Measurements from ENCODE around the gene FKBP2.

The FKBP2 gene

DNA sequence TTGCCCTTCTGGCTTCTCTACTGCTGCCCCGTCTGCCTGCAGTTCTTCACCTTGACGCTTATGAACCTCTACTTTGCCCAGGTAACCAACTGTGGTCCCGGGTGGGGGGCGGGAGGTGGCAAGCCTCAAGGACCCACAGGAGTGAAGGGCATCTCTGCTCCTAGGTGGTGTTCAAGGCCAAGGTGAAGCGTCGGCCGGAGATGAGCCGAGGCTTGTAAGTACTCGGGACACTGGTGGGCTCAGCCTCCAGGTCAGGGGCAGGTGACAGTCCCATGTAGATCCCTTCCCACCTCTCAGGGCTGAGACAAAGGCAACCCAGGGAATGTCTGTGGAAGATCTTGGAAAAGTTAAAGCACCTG lies 45.9 kb downstream of the FKBP2 start:
- no peak for DNase-seq

DNA sequence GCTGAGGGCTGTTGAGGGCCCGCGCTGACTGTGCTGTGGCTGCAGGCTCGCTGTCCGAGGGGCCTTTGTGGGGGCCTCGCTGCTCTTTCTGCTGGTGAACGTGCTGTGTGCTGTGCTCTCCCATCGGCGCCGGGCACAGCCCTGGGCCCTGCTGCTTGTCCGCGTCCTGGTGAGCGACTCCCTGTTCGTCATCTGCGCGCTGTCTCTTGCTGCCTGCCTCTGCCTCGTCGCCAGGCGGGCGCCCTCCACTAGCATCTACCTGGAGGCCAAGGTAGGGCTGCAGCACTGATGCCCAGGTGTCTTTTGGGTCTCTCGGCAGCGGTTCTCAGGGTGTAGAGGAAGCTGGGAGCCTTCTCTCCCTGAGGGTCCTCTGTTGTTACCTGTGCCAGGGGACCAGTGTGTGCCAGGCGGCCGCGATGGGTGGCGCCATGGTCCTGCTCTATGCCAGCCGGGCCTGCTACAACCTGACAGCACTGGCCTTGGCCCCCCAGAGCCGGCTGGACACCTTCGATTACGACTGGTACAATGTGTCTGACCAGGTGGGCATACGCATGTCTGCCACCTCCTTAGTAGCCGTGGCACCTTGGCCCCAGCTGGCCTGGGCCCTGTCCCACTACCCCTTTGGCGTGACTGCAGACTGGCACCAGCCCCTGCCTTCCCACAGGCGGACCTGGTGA lies 46.9 kb downstream of the FKBP2 start:
- DNase-seq: no peak

- no peak for DNase-seq
Observed at GRCh38 chr11:64288353-64288750, 47.5 kb downstream of the FKBP2 start.

DNA sequence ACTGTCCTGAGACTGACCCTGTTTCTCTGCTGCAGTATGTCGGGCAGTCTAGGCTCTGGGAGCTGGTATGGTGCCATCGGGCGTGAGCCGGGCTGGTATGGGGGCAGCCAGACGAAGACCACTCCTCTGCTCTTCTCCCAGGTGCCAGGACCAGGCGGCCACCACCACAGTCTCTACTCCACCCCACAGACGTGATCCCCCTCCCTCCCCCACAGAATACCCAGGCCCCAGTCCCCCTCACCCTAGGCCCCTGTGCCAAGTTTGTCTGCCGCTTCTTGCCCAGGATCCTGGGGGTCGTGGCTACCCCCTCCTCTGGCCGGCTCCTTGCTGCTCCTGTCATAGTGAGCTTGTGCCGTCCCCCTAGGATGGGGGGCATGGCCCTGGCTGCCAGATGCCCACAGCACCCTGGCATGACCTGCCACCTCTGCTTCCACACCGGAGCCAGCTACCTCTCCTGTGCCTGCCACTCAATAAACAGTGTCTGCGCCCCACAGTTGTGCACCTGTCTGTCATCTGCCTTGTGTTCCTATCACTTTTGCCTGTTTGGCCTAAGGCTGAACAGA lies 48.2 kb downstream of the FKBP2 start:
- no peak for DNase-seq

GRCh38 chr11:64290352-64291261 lies 49.7 kb downstream of the FKBP2 start:
- no peak for DNase-seq

DNA sequence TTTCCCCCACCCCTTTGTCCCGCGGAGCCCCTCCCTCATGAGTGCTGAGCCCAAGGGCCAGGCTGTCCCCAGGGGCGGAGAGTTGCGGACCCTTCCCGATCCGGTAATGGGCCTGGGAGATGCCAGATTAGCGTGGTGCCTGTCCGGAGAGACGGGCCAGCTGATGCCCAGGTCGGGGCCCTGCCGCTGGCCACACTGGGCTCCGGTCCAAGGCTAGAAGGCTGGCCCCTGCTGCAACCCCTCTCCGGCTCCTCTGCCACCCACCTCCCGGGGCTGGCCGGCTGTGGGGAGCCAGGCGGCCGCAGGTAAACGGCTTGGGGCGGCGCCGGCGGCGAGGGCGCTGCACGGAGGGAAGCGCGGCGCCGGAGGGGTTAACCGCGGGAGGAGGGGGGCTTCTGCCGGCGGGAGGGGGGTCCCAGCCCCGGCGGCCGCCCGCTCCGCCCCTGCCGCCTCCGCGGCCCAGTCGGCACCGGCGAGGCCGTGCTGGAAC lies 50.4 kb downstream of the FKBP2 start, which contains the start of gene KCNK4:
Gene KCNK4, plus strand, starts transcription at position 41 of the 490 bp plus-strand sequence. CDS start 1,717 bp downstream, outside the sequence.
- DNase-seq: no peak

DNA sequence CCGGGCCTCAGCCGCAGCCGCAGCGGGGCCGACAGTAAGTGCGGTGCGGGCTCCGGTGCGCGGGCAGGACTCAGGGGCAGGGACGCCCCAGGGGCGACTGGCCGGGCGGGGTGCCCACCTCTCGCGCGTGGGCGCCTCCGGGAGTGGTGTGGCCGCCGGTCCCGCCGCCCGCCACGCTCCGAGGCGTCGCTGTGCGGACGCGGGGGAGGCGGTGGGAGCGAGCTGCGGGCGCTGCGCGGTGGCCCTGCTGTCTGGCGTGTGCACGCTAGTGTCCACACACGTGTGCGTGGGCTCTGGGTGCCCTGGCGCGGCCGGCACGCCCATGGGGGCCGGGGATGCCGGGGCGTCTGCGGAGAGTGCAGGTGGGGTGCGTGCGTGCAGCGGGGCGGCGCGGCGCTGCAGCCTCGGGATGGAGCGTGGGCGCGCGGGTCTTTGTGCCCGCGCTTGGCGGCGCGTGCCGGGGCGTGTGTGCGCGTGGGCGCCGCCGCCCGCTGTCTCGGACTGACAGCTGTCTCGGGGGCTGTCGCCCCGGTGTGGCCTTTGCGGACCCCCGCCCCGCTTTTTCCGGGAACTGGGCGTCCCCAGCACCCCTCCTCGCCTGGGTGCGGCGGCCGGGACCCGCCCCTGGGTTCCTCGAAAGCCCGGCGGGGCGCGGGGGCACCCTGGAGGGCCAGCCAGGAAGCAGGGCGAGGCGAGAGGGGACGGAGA lies 51.0 kb downstream of the FKBP2 start:
- DNase-seq: no peak

- DNase-seq: no peak
Observed at GRCh38 chr11:64292460-64293254, 51.8 kb downstream of the FKBP2 start.

Data from right forelimb (tissue), 1 donor.